ENCODE measurements around the gene R3HDM2. TPM values are rescaled to one million over a fixed set of nuclear protein-coding genes. Genes with fewer than 3 reads are reported as not detected.

Gene R3HDM2
- total RNA-seq, 4 donors from 2014 or later, result 24.2 to 47.3 (median 26.7) TPM

- no peak for TF ChIP-seq CTCF (IDR thresholded peaks at IDR 0.05)
- no peak for DNase-seq (ENCODE audit: low spot score)
- no peak for ATAC-seq (ENCODE audit: low FRiP score)
Observed at GRCh38 chr12:57213763-57214397, 217.0 kb downstream of the R3HDM2 start.

- TF ChIP-seq CTCF (IDR thresholded peaks at IDR 0.05), result peak in 1 of 3 donors; percentile 80
- peak; percentile 70 for ATAC-seq (ENCODE audit: low FRiP score)
- DNase-seq (ENCODE audit: low spot score), result peak; percentile 73
Observed at GRCh38 chr12:57213058-57213715, 217.7 kb downstream of the R3HDM2 start.

- no peak for ATAC-seq (ENCODE audit: low FRiP score)
Observed at GRCh38 chr12:57212701-57213057, 218.2 kb downstream of the R3HDM2 start.

GRCh38 chr12:57211791-57212700 lies 218.8 kb downstream of the R3HDM2 start:
- ATAC-seq (ENCODE audit: low FRiP score) (no peak), DNase-seq (ENCODE audit: low spot score) (no peak)
- TF ChIP-seq CTCF (IDR thresholded peaks at IDR 0.05), result no peak

More at GRCh38 chr12:57212701-57213057, 218.2 kb downstream of the R3HDM2 start:
- TF ChIP-seq CTCF (IDR thresholded peaks at IDR 0.05), result no peak
- DNase-seq (ENCODE audit: low spot score), result no peak

GRCh38 chr12:57210926-57211692 lies 219.7 kb downstream of the R3HDM2 start:
- ATAC-seq (ENCODE audit: low FRiP score) (no peak), DNase-seq (ENCODE audit: low spot score) (no peak)
- TF ChIP-seq CTCF (IDR thresholded peaks at IDR 0.05), result no peak

- DNase-seq (ENCODE audit: low spot score), result no peak
- ATAC-seq (ENCODE audit: low FRiP score), result no peak
- no peak for TF ChIP-seq CTCF (IDR thresholded peaks at IDR 0.05)
Observed at GRCh38 chr12:57210461-57210860, 220.4 kb downstream of the R3HDM2 start.
